Activated naive CD8-positive, alpha-beta T cell treated with anti-CD3 and anti-CD28 coated beads for 36 hours (primary cell): ENCODE results near the gene CD4. TPM values are rescaled to one million over a fixed set of nuclear protein-coding genes. Genes with fewer than 3 reads are reported as not detected.

Experiments
- DNase-seq: peaks from one replicate; pipeline ENCODE4 v3.0.0; 2021
- H3K27ac Mint-ChIP-seq: one replicate; pipeline ENCODE4 v1.8.0; 2022; ENCODE audit warnings: mild to moderate bottlenecking, moderate library complexity, mixed read lengths
- H3K27me3 Mint-ChIP-seq: one replicate; pipeline ENCODE4 v1.8.0; 2022; ENCODE audit warnings: mild to moderate bottlenecking, mixed read lengths
- H3K36me3 Mint-ChIP-seq: one replicate; pipeline ENCODE4 v1.8.0; 2021; ENCODE audit warnings: mild to moderate bottlenecking, mixed read lengths
- H3K4me1 Mint-ChIP-seq: one replicate; pipeline ENCODE4 v1.8.0; 2021; ENCODE audit warnings: mixed read lengths
- H3K4me3 Mint-ChIP-seq: one replicate; pipeline ENCODE4 v1.8.0; 2022; ENCODE audit warnings: mild to moderate bottlenecking, moderate library complexity, mixed read lengths
- H3K9me3 Mint-ChIP-seq: one replicate; pipeline ENCODE4 v1.8.0; 2022; ENCODE audit warnings: mixed read lengths
- total RNA-seq, 2 experiments: library from RNA; stranded (reverse); gene quantifications; one replicate each; pipeline ENCODE4 v1.2.3, GENCODE V29; 2021

The CD4 gene
- total RNA-seq, 2 experiments from 2014 or later: 2.2 to 2.5 TPM

DNA sequence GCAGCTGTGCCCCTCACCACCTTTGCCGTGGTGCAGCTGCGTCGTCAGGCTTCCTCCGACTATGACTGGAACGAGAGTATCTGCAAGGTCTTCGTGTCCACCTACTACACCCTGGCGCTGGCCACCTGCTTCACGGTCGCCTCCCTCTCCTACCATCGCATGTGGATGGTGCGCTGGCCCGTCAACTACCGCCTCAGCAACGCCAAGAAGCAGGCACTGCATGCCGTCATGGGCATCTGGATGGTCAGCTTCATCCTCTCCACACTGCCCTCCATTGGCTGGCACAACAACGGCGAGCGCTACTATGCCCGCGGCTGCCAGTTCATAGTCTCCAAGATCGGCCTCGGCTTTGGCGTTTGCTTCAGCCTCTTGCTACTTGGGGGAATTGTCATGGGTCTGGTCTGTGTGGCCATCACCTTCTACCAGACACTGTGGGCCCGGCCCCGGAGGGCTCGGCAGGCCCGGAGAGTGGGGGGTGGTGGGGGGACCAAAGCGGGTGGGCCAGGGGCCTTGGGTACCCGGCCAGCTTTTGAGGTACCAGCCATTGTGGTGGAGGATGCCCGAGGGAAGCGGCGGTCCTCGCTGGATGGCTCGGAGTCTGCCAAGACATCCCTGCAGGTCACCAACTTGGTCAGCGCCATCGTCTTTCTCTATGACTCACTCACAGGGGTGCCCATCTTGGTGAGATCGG lies 34.9 kb downstream of the CD4 start:
- no peak for DNase-seq
- Mint-ChIP-seq H3K4me1 (peaks cover 23% of the 10 kb centered on the region), H3K9me3 (no peaks in the 10 kb centered on the region), H3K27ac (no peak overlapping the region), H3K27me3 (peaks cover 75% of the 10 kb centered on the region), H3K36me3 (no peaks in the 10 kb centered on the region), H3K4me3 (no peak overlapping the region)

DNA sequence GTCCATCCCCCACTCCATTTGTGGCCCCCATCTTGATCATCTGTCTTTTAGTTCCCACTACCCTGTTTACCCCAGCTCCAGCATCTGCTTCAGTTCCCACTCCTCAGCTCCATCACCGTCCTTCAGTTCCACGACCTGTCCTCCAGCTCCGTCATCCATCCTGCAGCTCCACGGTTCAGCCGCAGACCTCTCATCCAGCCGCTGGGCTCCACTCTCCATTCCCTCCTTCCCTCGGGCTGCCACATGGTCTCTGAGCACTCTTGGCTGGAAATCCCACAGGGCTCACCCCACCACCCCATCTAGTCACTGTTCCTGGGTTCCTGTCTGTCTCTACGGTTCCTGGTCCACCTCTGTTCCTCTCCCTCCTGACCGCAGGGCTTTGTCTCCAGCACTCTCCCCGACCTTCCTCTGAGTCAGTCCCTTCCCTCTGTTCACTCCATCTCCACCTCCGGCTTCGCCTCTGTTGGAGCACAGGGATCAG lies 35.6 kb downstream of the CD4 start:
- H3K27ac Mint-ChIP-seq: no peak overlapping the region
- peaks cover 80% of the 10 kb centered on the region for H3K27me3 Mint-ChIP-seq
- H3K9me3 Mint-ChIP-seq: no peaks in the 10 kb centered on the region
- H3K4me1 Mint-ChIP-seq: peaks cover 25% of the 10 kb centered on the region
- no peak for DNase-seq
- H3K4me3 Mint-ChIP-seq: no peak overlapping the region
- H3K36me3 Mint-ChIP-seq: no peaks in the 10 kb centered on the region

DNA sequence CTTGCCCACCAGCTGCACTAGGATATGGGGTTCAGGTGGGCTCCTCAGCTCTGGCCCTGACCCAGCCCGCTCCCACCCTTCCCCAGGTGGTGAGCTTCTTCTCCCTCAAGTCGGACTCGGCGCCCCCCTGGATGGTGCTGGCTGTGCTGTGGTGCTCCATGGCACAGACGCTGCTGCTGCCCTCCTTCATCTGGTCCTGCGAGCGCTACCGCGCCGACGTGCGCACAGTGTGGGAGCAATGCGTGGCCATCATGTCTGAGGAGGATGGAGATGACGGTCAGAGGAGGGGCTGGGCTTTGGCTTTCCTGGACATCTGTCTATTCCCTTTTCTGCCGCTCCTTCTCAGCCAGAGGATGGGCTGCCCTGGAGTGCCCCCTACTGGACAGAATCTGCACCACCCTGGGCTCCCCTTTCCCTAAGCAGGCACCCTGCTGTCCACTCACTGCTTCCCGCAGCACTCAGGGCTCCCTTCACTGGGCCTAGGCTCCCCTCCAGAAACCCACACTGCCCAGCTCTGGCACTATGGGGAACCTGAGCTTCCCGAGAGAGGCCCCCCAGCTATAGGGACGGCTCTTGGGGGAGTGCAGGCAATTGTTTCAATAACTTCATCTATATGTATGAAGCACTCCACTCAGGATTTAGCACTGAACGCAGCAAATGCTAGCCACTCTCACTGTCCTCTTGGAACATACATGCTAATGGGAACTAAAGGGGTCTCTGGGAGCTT lies 36.2 kb downstream of the CD4 start:
- Mint-ChIP-seq H3K27me3 (peaks cover 77% of the 10 kb centered on the region), H3K4me1 (peaks cover 25% of the 10 kb centered on the region), H3K36me3 (no peaks in the 10 kb centered on the region), H3K4me3 (no peak overlapping the region), H3K9me3 (no peaks in the 10 kb centered on the region), H3K27ac (no peak overlapping the region)
- peak; percentile 76 for DNase-seq

DNA sequence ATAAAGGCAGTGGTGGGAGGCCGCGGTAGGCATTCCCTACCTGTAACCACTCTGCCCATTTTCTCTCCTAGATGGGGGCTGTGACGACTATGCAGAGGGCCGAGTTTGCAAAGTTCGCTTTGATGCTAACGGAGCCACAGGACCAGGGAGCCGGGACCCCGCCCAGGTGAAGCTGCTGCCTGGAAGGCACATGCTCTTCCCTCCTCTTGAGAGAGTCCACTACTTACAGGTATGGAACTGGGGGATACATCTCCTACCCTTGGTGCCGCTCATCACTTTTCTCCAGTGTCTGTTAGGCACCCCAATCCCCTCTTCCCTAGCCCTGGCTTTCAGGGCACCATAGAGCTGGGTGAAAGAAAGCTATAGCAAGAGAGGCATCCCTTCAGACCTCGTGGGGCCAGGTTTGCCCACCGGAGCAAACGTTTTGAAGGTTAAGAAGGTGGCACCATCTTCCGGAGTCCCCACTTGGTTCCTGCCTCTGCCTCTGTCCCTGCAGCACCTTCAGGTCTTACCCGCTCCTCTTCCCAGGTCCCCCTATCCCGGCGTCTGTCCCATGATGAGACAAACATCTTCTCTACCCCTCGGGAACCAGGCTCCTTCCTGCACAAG lies 36.9 kb downstream of the CD4 start:
- H3K27me3 Mint-ChIP-seq: peaks cover 75% of the 10 kb centered on the region

DNA sequence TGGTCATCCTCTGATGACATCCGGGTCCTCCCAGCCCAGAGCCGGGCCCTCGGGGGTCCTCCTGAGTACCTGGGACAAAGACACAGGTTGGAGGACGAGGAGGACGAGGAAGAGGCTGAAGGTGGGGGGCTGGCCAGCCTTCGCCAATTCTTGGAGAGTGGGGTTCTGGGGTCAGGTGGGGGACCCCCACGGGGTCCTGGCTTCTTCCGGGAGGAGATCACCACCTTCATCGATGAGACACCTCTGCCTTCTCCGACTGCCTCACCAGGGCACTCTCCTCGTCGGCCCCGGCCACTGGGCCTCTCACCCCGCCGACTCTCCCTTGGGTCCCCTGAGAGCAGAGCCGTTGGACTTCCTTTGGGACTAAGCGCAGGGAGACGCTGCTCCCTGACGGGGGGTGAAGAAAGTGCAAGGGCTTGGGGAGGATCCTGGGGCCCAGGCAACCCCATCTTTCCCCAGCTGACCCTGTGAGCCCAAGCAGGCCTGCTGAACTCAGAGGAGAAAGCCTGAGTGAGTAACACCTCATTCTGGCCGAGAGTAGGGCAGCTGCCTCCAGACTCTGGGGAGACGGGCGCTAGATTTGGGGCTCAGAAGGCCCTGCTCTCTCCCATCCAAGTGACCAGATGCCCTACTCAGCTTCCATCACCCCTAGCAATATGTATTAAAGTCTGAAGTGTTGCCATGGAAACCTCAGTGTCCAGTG lies 37.6 kb downstream of the CD4 start:
- H3K27ac Mint-ChIP-seq: no peak overlapping the region
- DNase-seq: no peak
- H3K9me3 Mint-ChIP-seq: no peaks in the 10 kb centered on the region
- no peaks in the 10 kb centered on the region for H3K36me3 Mint-ChIP-seq
- H3K4me3 Mint-ChIP-seq: peak overlapping the region; percentile 38
- H3K4me1 Mint-ChIP-seq: peaks cover 19% of the 10 kb centered on the region
- peaks cover 71% of the 10 kb centered on the region for H3K27me3 Mint-ChIP-seq

More for the DNA sequence above, 36.9 kb downstream of the CD4 start:
- no peak for DNase-seq
- H3K36me3 Mint-ChIP-seq: no peaks in the 10 kb centered on the region
- H3K4me1 Mint-ChIP-seq: peaks cover 21% of the 10 kb centered on the region
- H3K4me3 Mint-ChIP-seq: no peak overlapping the region
- H3K27ac Mint-ChIP-seq: no peak overlapping the region
- H3K9me3 Mint-ChIP-seq: no peaks in the 10 kb centered on the region

DNA sequence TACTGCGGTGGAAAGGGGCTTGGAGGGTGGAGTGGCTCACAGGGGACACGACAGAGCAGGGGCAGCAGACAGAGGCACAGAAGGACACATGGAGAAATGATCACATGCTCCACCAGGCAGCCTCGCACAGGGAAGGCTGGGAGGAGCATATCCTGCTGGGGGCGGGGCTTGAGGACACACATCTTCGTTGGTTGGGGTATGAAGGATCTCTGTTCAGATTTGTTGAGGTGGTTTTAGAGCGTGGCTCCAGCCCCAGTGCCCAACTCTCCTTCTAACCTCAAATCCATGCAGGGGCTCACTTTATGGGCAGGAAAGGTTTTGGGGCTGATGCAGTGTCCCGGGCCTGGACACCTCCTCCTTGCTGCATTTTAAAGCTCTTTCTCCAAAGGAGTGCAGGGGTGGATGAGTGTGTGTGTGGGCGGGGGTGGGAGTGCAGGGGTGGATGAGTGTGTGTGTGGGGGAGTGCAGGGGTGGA lies 38.1 kb downstream of the CD4 start:
- H3K27ac Mint-ChIP-seq: no peak overlapping the region
- peaks cover 65% of the 10 kb centered on the region for H3K27me3 Mint-ChIP-seq
- H3K4me1 Mint-ChIP-seq: peaks cover 17% of the 10 kb centered on the region

DNA sequence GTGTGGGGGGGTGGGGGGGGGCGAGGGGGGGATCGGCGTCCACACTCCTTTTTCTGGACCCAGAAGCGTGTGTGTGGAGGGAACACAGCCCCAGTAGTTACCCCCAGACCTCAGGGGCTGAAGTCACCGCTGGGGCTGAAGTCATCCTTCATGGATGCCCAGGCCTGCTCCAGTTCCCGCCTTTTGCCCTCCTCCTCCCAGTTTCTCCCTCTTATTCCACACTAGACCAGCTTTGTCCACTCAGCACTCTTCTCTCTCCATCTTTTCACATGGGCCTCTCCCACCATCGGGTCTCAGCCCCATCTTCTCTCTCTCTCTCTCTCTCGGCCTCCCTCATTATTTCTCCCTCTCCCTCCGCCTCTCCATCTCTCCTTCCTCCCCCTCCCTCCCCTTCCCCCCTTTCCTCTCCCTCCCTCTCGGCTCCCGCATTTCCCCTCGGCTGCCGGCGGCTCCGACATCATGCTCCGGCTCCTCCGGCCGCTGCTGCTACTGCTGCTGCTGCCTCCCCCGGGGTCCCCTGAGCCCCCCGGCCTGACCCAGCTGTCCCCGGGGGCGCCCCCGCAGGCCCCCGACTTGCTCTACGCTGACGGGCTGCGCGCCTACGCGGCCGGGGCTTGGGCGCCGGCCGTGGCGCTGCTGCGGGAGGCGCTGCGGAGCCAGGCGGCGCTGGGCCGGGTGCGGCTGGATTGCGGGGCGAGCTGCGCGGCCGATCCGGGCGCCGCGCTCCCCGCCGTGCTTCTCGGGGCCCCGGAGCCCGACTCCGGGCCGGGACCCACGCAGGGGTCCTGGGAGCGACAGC lies 38.9 kb downstream of the CD4 start, which contains the start of gene P3H3:
P3H3 (plus strand) TSS at position 426 of the 799 bp plus-strand sequence; CDS start at position 460, 34 bp downstream.
- Mint-ChIP-seq H3K4me1 (peaks cover 17% of the 10 kb centered on the region), H3K27me3 (peaks cover 58% of the 10 kb centered on the region), H3K27ac (peak within 1 kb of the TSS; percentile 51), H3K36me3 (no peaks in the 10 kb centered on the region), H3K4me3 (peak within 1 kb of the TSS; percentile 84), H3K9me3 (no peaks in the 10 kb centered on the region)
- peak; percentile 46 for DNase-seq

More for the DNA sequence above, 38.1 kb downstream of the CD4 start:
- Mint-ChIP-seq H3K9me3 (no peaks in the 10 kb centered on the region), H3K4me3 (peak overlapping the region; percentile 38), H3K36me3 (no peaks in the 10 kb centered on the region)
- peak; percentile 42 for DNase-seq

DNA sequence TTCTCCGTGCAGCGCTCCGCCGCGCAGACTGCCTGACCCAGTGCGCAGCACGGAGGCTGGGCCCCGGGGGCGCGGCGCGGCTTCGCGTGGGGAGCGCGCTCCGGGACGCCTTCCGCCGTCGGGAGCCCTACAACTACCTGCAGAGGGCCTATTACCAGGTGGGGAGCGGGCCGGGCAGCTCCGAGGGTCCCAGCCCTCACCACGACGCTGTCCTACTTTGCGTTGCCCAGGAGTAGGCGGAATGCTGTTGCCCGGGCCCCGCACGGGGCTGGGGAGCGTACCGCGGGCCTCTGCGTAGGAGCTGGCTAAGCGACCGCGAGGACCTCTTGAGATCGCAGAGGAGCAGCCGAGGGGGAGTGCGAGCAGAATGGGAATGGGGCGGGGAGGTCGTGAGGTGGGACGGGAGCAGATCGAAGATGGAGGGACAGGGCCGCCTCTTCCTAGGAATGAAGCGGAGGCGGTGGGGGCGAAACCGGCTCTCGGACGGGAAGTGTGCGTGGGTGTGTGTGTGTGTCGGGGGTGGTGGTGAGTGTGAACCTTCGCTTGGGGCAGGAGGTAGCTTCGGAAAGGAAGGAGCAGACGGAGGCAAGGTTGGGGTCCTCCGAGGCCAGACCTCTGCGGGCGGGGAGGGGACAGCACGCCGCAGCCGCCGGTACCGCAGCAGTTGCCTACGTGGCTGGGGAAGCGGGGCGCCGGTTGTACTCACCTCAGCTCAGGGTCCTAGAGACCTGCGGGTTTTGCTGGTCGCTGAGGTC lies 39.6 kb downstream of the CD4 start:
- no peaks in the 10 kb centered on the region for H3K36me3 Mint-ChIP-seq
- H3K4me3 Mint-ChIP-seq: peak overlapping the region; percentile 84
- peak; percentile 47 for DNase-seq
- H3K27me3 Mint-ChIP-seq: peaks cover 53% of the 10 kb centered on the region
- H3K9me3 Mint-ChIP-seq: no peaks in the 10 kb centered on the region
- H3K4me1 Mint-ChIP-seq: peaks cover 17% of the 10 kb centered on the region
- H3K27ac Mint-ChIP-seq: peak overlapping the region; percentile 51

DNA sequence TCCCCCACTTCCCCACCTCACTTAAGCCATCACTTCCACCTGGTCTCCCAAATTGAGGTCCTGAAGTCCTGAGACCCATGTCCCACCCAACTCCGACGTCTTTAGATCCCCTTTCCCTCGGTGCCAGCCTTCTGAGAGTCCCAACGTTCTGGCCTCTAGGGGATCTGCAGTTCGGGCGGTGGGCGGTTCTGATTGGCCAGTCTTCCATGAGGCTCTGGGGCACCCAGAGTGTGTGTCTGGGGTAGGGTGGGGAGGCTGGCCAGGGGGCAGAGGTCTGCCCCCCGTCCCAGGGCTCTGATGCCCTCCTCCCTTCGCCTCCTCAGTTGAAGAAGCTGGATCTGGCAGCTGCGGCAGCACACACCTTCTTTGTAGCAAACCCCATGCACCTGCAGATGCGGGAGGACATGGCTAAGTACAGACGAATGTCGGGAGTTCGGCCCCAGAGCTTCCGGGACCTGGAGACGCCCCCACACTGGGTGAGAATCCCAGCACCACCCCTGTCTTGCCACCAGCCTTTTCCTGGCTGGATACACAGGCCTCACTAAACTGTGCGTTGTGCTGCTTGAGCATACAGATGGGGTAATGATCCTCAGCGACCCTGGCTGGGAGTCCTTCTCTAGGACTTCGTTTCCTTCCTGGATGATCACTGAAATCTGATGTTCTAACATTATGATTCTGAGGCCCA lies 40.4 kb downstream of the CD4 start:
- no peak for DNase-seq
- H3K9me3 Mint-ChIP-seq: no peaks in the 10 kb centered on the region
- peaks cover 48% of the 10 kb centered on the region for H3K27me3 Mint-ChIP-seq
- H3K36me3 Mint-ChIP-seq: no peaks in the 10 kb centered on the region
- no peak overlapping the region for H3K27ac Mint-ChIP-seq
- H3K4me1 Mint-ChIP-seq: peaks cover 17% of the 10 kb centered on the region
- H3K4me3 Mint-ChIP-seq: peak overlapping the region; percentile 84

DNA sequence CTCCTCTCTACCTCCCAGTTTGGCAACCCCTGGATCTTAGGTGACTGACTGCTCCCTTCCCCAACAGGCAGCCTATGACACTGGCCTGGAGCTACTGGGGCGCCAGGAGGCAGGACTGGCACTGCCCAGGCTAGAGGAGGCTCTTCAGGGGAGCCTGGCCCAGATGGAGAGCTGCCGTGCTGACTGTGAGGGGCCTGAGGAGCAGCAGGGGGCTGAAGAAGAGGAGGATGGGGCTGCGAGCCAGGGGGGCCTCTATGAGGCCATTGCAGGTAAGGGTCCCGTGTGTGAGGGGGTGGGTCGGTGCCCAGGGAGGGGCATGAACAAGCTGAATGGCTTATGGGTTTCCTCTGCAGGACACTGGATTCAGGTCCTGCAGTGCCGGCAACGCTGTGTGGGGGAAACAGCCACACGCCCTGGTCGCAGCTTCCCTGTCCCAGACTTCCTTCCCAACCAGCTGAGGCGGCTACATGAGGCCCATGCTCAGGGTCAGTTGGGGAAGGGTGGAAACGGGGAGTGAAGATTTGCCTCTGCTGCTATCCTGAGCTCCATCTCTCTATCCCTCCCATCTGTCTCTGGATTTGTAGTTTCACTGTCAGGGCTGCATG lies 41.1 kb downstream of the CD4 start:
- H3K27ac Mint-ChIP-seq: no peak overlapping the region

DNA sequence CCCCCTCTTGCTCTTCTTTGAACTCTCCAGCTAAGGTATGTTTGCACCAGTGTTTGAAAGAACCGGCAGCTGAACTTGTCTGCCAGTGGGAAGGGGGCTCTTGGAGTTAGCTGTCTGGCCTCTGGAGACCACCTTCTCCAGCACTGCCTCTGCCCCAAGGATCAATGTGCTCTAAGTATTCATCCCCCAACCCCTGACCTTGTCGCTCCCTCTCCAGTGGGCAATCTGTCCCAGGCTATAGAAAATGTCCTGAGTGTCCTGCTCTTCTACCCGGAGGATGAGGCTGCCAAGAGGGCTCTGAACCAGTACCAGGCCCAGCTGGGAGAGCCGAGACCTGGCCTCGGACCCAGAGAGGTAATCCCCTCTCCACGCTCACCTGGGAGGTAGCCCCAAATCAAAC lies 41.7 kb downstream of the CD4 start:
- H3K36me3 Mint-ChIP-seq: no peaks in the 10 kb centered on the region
- no peak overlapping the region for H3K4me3 Mint-ChIP-seq
- H3K9me3 Mint-ChIP-seq: no peaks in the 10 kb centered on the region
- peaks cover 12% of the 10 kb centered on the region for H3K4me1 Mint-ChIP-seq
- H3K27me3 Mint-ChIP-seq: peaks cover 37% of the 10 kb centered on the region
- DNase-seq: no peak
- H3K27ac Mint-ChIP-seq: no peak overlapping the region

More for the DNA sequence above, 41.1 kb downstream of the CD4 start:
- Mint-ChIP-seq H3K4me1 (peaks cover 16% of the 10 kb centered on the region), H3K36me3 (no peaks in the 10 kb centered on the region), H3K9me3 (no peaks in the 10 kb centered on the region), H3K27me3 (peaks cover 41% of the 10 kb centered on the region), H3K4me3 (no peak overlapping the region)
- no peak for DNase-seq

DNA sequence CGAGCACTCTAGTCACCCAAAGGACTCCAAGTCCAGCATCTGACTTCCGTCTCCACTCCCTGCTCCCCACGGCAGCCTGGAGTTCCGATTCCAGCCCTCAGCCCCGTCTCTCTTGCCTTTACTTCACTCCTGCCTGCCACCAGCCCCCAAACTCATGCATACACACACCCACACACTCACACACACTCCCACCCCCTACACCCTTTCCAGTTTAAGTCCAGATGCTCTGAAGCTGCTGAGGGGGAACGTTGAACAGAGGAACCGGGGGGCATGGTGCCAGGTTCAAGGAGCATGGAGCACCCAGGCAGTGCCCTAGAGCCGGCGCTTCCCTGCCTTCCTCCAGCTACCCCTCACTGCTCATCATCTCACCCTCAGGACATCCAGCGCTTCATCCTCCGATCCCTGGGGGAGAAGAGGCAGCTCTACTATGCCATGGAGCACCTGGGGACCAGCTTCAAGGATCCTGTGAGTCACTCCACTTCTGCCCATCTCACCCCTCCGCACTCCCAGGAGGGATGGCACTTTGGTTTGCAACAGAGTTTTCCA lies 42.2 kb downstream of the CD4 start:
- Mint-ChIP-seq H3K27ac (no peak overlapping the region), H3K4me3 (no peak overlapping the region), H3K4me1 (peaks cover 12% of the 10 kb centered on the region), H3K27me3 (peaks cover 32% of the 10 kb centered on the region), H3K36me3 (no peaks in the 10 kb centered on the region), H3K9me3 (no peaks in the 10 kb centered on the region)
- no peak for DNase-seq
